ENCODE results near the gene CLSTN3.

DNA sequence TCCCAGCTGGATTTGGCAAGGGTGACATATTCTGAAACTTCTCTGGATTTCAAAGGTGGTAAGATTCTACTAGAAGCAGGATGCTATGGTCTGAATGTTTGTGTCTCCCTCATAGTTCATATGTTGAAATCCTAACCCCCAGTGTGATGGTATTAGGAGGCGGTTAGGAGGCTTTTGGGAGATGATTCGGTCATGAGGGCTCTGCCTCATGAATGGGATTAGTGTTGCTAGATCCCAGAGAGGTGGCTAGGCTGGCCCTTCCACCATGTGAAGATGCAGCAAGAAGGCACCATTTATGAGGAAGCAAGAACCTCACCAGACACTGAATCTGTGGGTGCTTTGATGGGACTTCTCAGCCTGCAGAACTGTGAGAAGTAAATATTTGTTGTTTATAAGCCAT lies 48.3 kb downstream of the CLSTN3 start:
- TF ChIP-seq, protein P1, sequence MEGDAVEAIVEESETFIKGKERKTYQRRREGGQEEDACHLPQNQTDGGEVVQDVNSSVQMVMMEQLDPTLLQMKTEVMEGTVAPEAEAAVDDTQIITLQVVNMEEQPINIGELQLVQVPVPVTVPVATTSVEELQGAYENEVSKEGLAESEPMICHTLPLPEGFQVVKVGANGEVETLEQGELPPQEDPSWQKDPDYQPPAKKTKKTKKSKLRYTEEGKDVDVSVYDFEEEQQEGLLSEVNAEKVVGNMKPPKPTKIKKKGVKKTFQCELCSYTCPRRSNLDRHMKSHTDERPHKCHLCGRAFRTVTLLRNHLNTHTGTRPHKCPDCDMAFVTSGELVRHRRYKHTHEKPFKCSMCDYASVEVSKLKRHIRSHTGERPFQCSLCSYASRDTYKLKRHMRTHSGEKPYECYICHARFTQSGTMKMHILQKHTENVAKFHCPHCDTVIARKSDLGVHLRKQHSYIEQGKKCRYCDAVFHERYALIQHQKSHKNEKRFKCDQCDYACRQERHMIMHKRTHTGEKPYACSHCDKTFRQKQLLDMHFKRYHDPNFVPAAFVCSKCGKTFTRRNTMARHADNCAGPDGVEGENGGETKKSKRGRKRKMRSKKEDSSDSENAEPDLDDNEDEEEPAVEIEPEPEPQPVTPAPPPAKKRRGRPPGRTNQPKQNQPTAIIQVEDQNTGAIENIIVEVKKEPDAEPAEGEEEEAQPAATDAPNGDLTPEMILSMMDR (IDR thresholded peaks at IDR 0.05), result no peak
- TF ChIP-seq POLR2A (IDR thresholded peaks at IDR 0.05), result no peak
